Measurements from ENCODE around the gene DCTN5. TPM values are rescaled to one million over a fixed set of nuclear protein-coding genes. Genes with fewer than 3 reads are reported as not detected.

The DCTN5 gene
- total RNA-seq (24.0 and 31.7 TPM in 2 replicates), polyA plus RNA-seq (9.8 and 23.3 TPM in 2 replicates)

DNA sequence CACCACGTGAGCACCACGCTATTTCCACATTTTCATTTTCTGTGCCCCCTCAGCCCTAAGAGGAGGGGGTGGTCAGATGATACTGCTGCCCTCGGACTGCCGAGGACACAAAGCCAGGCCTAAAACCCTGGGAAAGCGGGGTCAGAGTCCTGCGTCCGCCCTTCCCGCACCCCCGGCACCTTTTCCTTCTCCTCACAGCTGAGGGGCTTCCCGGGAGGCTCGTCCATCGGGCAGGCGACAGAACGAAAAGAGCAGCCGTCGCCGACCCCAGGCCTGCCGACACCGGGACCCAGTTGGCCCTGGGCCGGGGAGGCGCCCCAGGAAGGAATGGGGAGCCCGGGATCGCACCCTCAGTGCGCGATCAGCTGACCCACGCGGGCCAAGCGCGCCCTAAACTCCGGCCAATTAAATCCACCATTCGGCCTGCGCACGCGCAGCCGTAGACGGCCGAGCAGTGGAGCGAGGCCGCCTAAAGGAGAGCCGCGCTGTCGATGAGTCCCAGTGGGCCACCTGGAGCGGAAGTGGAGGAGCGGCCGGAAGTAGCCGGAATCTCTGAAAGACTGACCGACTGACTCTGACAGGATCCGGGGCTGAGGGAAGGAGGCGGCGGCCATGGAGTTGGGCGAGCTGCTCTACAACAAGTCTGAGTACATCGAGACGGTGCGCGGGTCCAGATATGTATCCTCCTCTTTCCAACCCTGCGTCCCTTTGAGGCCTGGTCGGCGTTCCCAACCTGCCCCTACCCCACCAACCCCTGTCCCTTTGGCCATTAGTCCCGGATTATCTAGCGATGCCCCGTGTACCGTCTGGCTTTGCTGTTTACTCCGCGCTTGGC lies at the start of gene DCTN5, which contains the start of gene PALB2:
Gene DCTN5, plus strand, starts transcription at position 536 of the 835 bp plus-strand sequence. Its CDS starts 77 bp downstream, at position 613.
Gene PALB2, minus strand, starts transcription at position 380 of the 835 bp plus-strand sequence. Its CDS starts 153 bp downstream, at position 227.
- H3K9me3 ChIP-seq (ENCODE audit: low read depth): no peaks in the 10 kb centered on the region
- no peaks in the 10 kb centered on the region for H4K20me1 ChIP-seq (ENCODE audit: insufficient read depth, poor library complexity, severe bottlenecking)
- H2AFZ ChIP-seq: peak within 1 kb of the TSS; percentile 83
- peaks cover 32% of the 10 kb centered on the region for H3K79me2 ChIP-seq
- WGBS (ENCODE audit: low lambda C conversion rate, missing lambda C conversion rate): 55% methylated on average over 64 of the region's 64 CpGs
- H3K9me2 ChIP-seq (replicated peaks; ENCODE audit: insufficient read depth): no peaks in the 10 kb centered on the region
- peak within 1 kb of the TSS; percentile 80 for H3K4me2 ChIP-seq
- peak within 1 kb of the TSS; percentile 91 for H3K27ac ChIP-seq
- H3K4me1 ChIP-seq (ENCODE audit: insufficient read depth): no peaks in the 10 kb centered on the region
- peak; percentile 92 for DNase-seq (ENCODE audit: low spot score)
- H3K36me3 ChIP-seq (replicated peaks; ENCODE audit: insufficient read depth, low read depth): no peaks in the 10 kb centered on the region
- H3K27me3 ChIP-seq: no peaks in the 10 kb centered on the region
- TF ChIP-seq, protein P1, sequence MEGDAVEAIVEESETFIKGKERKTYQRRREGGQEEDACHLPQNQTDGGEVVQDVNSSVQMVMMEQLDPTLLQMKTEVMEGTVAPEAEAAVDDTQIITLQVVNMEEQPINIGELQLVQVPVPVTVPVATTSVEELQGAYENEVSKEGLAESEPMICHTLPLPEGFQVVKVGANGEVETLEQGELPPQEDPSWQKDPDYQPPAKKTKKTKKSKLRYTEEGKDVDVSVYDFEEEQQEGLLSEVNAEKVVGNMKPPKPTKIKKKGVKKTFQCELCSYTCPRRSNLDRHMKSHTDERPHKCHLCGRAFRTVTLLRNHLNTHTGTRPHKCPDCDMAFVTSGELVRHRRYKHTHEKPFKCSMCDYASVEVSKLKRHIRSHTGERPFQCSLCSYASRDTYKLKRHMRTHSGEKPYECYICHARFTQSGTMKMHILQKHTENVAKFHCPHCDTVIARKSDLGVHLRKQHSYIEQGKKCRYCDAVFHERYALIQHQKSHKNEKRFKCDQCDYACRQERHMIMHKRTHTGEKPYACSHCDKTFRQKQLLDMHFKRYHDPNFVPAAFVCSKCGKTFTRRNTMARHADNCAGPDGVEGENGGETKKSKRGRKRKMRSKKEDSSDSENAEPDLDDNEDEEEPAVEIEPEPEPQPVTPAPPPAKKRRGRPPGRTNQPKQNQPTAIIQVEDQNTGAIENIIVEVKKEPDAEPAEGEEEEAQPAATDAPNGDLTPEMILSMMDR (IDR thresholded peaks at IDR 0.05; ENCODE audit: poor library complexity): no peak
- TF ChIP-seq EZH2phosphoT487 (IDR thresholded peaks at IDR 0.05; ENCODE audit: low read depth, severe bottlenecking, unreplicated experiment) (no peak), EZH2 (IDR thresholded peaks at IDR 0.05; ENCODE audit: borderline replicate concordance) (no peak)
- H3K4me3 ChIP-seq: peak within 1 kb of the TSS; percentile 67

DNA sequence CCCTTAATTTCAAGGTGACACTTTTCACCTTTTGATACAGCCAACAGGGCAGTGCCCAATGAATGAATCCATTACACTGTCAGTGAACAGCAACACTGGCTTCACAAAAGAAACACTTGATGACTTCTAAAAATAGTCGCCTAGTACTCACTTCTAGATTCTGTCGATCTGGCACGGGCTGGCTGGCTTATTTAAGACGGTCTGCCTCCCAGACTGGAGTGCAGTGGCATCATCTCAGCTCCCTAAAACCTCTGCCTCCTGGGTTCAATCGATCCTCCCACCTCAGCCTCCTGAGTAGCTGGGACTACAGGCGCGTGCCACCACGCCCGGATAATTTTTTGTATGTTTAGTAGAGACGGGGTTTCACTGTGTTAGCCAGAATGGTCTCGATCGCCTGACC lies 47.1 kb upstream of the DCTN5 start:
- WGBS (ENCODE audit: low lambda C conversion rate, missing lambda C conversion rate): 97% methylated on average over 12 of the region's 12 CpGs
- TF ChIP-seq EZH2phosphoT487 (IDR thresholded peaks at IDR 0.05; ENCODE audit: low read depth, severe bottlenecking, unreplicated experiment): no peak
- TF ChIP-seq, protein P1 (IDR thresholded peaks at IDR 0.05; ENCODE audit: poor library complexity): no peak
- no peak for TF ChIP-seq EZH2 (IDR thresholded peaks at IDR 0.05; ENCODE audit: borderline replicate concordance)
- no peaks in the 10 kb centered on the region for H3K27me3 ChIP-seq
- peaks cover 10% of the 10 kb centered on the region for H3K4me1 ChIP-seq (ENCODE audit: insufficient read depth)
- no peak for DNase-seq (ENCODE audit: low spot score)
- no peaks in the 10 kb centered on the region for H3K9me3 ChIP-seq (ENCODE audit: low read depth)
- H3K36me3 ChIP-seq (replicated peaks; ENCODE audit: insufficient read depth, low read depth): no peaks in the 10 kb centered on the region
- H3K4me3 ChIP-seq: no peak overlapping the region
- peaks cover 69% of the 10 kb centered on the region for H3K79me2 ChIP-seq
- no peak overlapping the region for H2AFZ ChIP-seq
- H3K4me2 ChIP-seq: peak overlapping the region; percentile 99
- peaks cover 14% of the 10 kb centered on the region for H4K20me1 ChIP-seq (ENCODE audit: insufficient read depth, poor library complexity, severe bottlenecking)
- no peak overlapping the region for H3K27ac ChIP-seq
- H3K9me2 ChIP-seq (replicated peaks; ENCODE audit: insufficient read depth): no peaks in the 10 kb centered on the region

- WGBS (ENCODE audit: low lambda C conversion rate, missing lambda C conversion rate): 18% methylated on average over 34 of the region's 34 CpGs
- Histone ChIP-seq H3K79me2 (peaks cover 56% of the 10 kb centered on the region), H3K9me2 (replicated peaks; ENCODE audit: insufficient read depth) (no peaks in the 10 kb centered on the region), H3K27ac (peak overlapping the region; percentile 80), H3K4me1 (ENCODE audit: insufficient read depth) (peaks cover 10% of the 10 kb centered on the region), H3K9me3 (ENCODE audit: low read depth) (no peaks in the 10 kb centered on the region), H2AFZ (peak overlapping the region; percentile 91), H3K27me3 (no peaks in the 10 kb centered on the region), H4K20me1 (ENCODE audit: insufficient read depth, poor library complexity, severe bottlenecking) (peaks cover 14% of the 10 kb centered on the region), H3K36me3 (replicated peaks; ENCODE audit: insufficient read depth, low read depth) (no peaks in the 10 kb centered on the region), H3K4me3 (peak overlapping the region; percentile 96), H3K4me2 (peak overlapping the region; percentile 99)
- DNase-seq (ENCODE audit: low spot score): peak; percentile 34
- TF ChIP-seq, protein P1 (IDR thresholded peaks at IDR 0.05; ENCODE audit: poor library complexity): no peak
- TF ChIP-seq EZH2 (IDR thresholded peaks at IDR 0.05; ENCODE audit: borderline replicate concordance) (no peak), EZH2phosphoT487 (IDR thresholded peaks at IDR 0.05; ENCODE audit: low read depth, severe bottlenecking, unreplicated experiment) (no peak)
Observed at GRCh38 chr16:23595246-23595950, 45.9 kb upstream of the DCTN5 start.
